MCF 10A (cell line): ENCODE results near the gene BIRC3. TPM values are rescaled to one million over a fixed set of nuclear protein-coding genes. Genes with fewer than 3 reads are reported as not detected.
"Not testable (repeated sequence)": the region's sequence is repeated elsewhere in the genome, so short reads cannot be mapped to it uniquely, and the experiment has no call there.

Experiments
- BruUV-seq: library from RNA; stranded (reverse); fragments of 400-500 nt; replicated peaks from 2 replicates; lab custom pipeline; 2021; lab: Mats Ljungman, UMichigan
- CTCF ChIA-PET: fragments of 300-600 bp; sonication (Branson Sonifier 250); formaldehyde crosslinking; extraction: SDS; loops from one replicate; lab custom pipeline; 2021; ENCODE audit warnings: antibody characterized with exemption, inconsistent platforms; lab: Yijun Ruan, JAX
- POLR2A ChIA-PET: fragments of 300-600, 350-650 bp; sonication (Branson Sonifier 250); formaldehyde crosslinking; extraction: SDS; loops from one replicate; lab custom pipeline; 2020; ENCODE audit warnings: antibody characterized with exemption, inconsistent platforms; lab: Yijun Ruan, JAX
- DNase-seq: peaks from one replicate; pipeline ENCODE4 v3.0.0-alpha.2; 2018; ENCODE audit not compliant: unreplicated experiment
- H3K27ac Mint-ChIP-seq: one replicate; pipeline ENCODE4 v1.8.0; 2022; ENCODE audit warnings: mild to moderate bottlenecking, low read depth, mixed read lengths; ENCODE audit not compliant: unreplicated experiment
- H3K27me3 Mint-ChIP-seq: one replicate; pipeline ENCODE4 v1.8.0; 2022; ENCODE audit warnings: mixed read lengths; ENCODE audit not compliant: insufficient read depth, unreplicated experiment
- H3K36me3 Mint-ChIP-seq: one replicate; pipeline ENCODE4 v1.8.0; 2022; ENCODE audit warnings: mild to moderate bottlenecking, moderate library complexity, mixed read lengths; ENCODE audit not compliant: insufficient read depth, unreplicated experiment
- H3K4me1 Mint-ChIP-seq: one replicate; pipeline ENCODE4 v1.8.0; 2022; ENCODE audit warnings: mixed read lengths; ENCODE audit not compliant: insufficient read depth, unreplicated experiment
- H3K4me3 Mint-ChIP-seq: one replicate; pipeline ENCODE4 v1.8.0; 2022; ENCODE audit warnings: mild to moderate bottlenecking, moderate library complexity, mixed read lengths; ENCODE audit not compliant: unreplicated experiment
- H3K9me3 Mint-ChIP-seq: one replicate; pipeline ENCODE4 v1.8.0; 2022; ENCODE audit warnings: mixed read lengths; ENCODE audit not compliant: unreplicated experiment
- CTCF ChIP-seq: fragments of 200-600 bp; IDR thresholded peaks from one replicate; pipeline ENCODE4 v1.8.0; 2022; ENCODE audit warnings: antibody characterized with exemption, mild to moderate bottlenecking; ENCODE audit not compliant: unreplicated experiment
- intact Hi-C: fragments of 100-400 bp; cut with micrococcal nuclease; formaldehyde crosslinking; loops from 2 replicates; pipeline ENCODE4 v1.14.1; 2022
- total RNA-seq: library from RNA; stranded (reverse); gene quantifications from 2 replicates; pipeline ENCODE4 v1.2.3, GENCODE V29; 2022

The BIRC3 gene
- total RNA-seq, 1 experiment from 2014 or later: 124 TPM

- Mint-ChIP-seq H3K36me3 (peaks cover 55% of the 10 kb centered on the region), H3K27ac (no peak overlapping the region), H3K4me3 (no peak overlapping the region), H3K27me3 (no peaks in the 10 kb centered on the region), H3K4me1 (no peaks in the 10 kb centered on the region), H3K9me3 (no peaks in the 10 kb centered on the region)
- DNase-seq: no peak
- no TSS peak for BruUV-seq
- no peak for TF ChIP-seq CTCF
- POLR2A ChIA-PET: interaction anchor here (0.6 to 1.2 kb wide), 2 partner anchors 13 to 185 kb away, joined by 3 read pairs; no protein-coding TSS in a partner anchor
- CTCF ChIA-PET: interaction anchor here (0.6 to 1.9 kb wide), 12 partner anchors 17 to 685 kb away, joined by 3 to 11 read pairs (median 3); no protein-coding TSS in a partner anchor
- intact Hi-C loops: no loop called here
These were observed 51.2 kb downstream of the BIRC3 start for GRCh38 chr11:102368472-102368871.

- H3K4me3 Mint-ChIP-seq, intact Hi-C loops: not testable (repeated sequence)
These were observed 57.5 kb downstream of the BIRC3 start for GRCh38 chr11:102374633-102375424.

GRCh38 chr11:102375720-102376399 is 58.6 kb downstream of the BIRC3 start:
- no peak overlapping the region for H3K4me3 Mint-ChIP-seq
- H3K9me3 Mint-ChIP-seq: no peaks in the 10 kb centered on the region
- H3K27ac Mint-ChIP-seq: no peak overlapping the region
- no peaks in the 10 kb centered on the region for H3K27me3 Mint-ChIP-seq
- peaks cover 51% of the 10 kb centered on the region for H3K36me3 Mint-ChIP-seq
- CTCF ChIA-PET: interaction anchor here (0.5 to 2.7 kb wide), 8 partner anchors 9 to 90 kb away, joined by 3 to 17 read pairs (median 3); no protein-coding TSS in a partner anchor
- POLR2A ChIA-PET: interaction anchor here (0.7 to 1.2 kb wide), 4 partner anchors 10 to 70 kb away, joined by 3 read pairs; no protein-coding TSS in a partner anchor
- TF ChIP-seq CTCF: no peak
- no peak for DNase-seq
- H3K4me1 Mint-ChIP-seq: peaks cover 7% of the 10 kb centered on the region
- intact Hi-C loops: no loop called here
- BruUV-seq: no TSS peak

More at GRCh38 chr11:102374633-102375424, 57.5 kb downstream of the BIRC3 start:
- peaks cover 43% of the 10 kb centered on the region for H3K36me3 Mint-ChIP-seq
- not testable (repeated sequence) for H3K27me3 Mint-ChIP-seq, H3K27ac Mint-ChIP-seq, BruUV-seq, H3K9me3 Mint-ChIP-seq, H3K4me1 Mint-ChIP-seq, DNase-seq
- POLR2A ChIA-PET: interaction anchor here (1.0 to 1.2 kb wide), 2 partner anchors 9 to 11 kb away, joined by 3 read pairs; no protein-coding TSS in a partner anchor
- CTCF ChIA-PET: interaction anchor here (0.7 to 2.7 kb wide), 4 partner anchors 8 to 17 kb away, joined by 3 to 17 read pairs (median 3); no protein-coding TSS in a partner anchor

- TF ChIP-seq CTCF: no peak
- Mint-ChIP-seq H3K27ac (no peak overlapping the region), H3K27me3 (no peaks in the 10 kb centered on the region), H3K9me3 (no peaks in the 10 kb centered on the region), H3K4me3 (no peak overlapping the region), H3K4me1 (peaks cover 7% of the 10 kb centered on the region), H3K36me3 (peaks cover 60% of the 10 kb centered on the region)
- CTCF ChIA-PET: interaction anchor here (4.4 kb wide), 1 partner anchor 12 kb away, joined by 32 read pairs; no protein-coding TSS in a partner anchor
- DNase-seq: no peak
- POLR2A ChIA-PET: no interaction called here
- intact Hi-C loops: no loop called here
- BruUV-seq: TSS peak; percentile 41
These were observed 60.6 kb downstream of the BIRC3 start for GRCh38 chr11:102377891-102378290.
